HG02943 (cell line): ENCODE measurements around the gene ASH1L.
"Not testable (repeated sequence)": the region's sequence is repeated elsewhere in the genome, so short reads cannot be mapped to it uniquely, and the experiment has no call there.

Source experiments
- ATAC-seq: cut with Tn5 transposase; IDR thresholded peaks from one replicate; pipeline ENCODE4 v1.9.1; 2021; ENCODE audit warnings: mild to moderate bottlenecking, low read depth, moderate library complexity; ENCODE audit not compliant: unreplicated experiment

Gene ASH1L

DNA sequence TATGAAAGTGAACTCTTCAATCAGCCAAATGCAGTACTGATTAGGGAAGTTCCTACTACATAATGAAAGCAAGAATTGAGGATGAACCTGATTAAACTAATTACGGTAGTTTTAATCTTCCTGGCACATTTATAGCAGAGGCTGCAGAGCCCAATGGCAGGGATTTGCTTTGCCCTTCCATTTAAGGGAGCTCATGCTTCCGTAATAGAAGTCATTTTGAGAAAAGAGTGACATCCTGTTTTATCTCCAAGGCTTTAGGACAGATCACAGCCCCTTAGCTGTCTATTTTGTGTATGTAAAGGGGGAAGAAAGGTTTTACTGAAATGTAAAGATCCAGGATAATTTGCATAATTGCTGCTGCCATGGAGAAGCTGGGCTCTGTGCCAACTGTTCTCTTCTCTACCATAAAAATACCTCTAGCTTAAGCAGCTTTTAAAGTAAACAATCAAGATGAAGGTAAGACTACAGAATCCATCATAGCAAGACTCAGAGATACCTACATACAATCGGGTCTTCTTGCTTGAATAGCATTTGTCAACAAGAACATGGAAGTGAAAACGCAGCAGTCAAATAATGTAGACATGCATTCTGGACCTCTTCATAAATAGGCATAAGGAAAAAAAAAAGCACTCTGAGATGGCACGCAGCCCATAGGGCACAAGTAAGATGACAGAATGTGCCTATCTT is 62.5 kb downstream of the ASH1L start:
- ATAC-seq, result no peak

GRCh38 chr1:155499263-155499662 is 63.3 kb downstream of the ASH1L start:
- ATAC-seq, result no peak

DNA sequence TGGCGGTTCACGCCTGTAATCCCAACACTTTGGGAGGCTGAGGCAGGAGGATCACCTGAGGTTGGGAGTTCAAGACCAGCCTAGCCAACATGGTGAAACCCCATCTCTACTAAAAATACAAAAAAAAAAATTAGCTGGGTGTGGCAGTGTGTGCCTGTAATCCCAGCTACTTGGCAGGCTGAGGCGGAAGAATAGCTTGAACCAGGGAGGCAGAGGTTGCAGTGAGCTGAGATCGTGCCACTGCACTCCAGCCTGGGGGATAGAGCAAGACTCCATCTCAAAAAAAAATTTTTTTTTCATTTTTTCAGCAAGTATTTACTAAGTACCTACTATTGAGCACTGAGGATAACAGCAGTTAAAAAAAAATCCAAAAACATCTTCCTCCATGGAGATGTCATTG is 69.0 kb downstream of the ASH1L start:
- ATAC-seq, result not testable (repeated sequence)

DNA sequence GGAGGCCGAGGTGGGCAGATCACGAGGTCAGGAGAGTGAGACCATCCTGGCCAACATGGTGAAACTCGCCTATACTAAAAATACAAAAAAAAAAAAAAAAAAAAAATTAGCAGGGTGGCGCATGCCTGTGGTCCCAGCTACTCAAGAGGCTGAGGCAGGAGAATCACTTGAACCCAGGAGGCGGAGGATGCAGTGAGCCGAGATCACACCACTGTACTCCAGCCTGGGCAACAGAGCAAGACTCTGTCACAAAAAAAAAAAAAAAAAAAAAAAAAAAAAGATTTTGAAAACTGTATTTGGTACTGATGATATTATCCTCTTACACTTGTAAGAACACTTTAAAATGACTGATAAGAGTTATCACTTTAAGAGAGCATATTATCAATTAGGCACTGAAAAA is 74.2 kb downstream of the ASH1L start:
- not testable (repeated sequence) for ATAC-seq

DNA sequence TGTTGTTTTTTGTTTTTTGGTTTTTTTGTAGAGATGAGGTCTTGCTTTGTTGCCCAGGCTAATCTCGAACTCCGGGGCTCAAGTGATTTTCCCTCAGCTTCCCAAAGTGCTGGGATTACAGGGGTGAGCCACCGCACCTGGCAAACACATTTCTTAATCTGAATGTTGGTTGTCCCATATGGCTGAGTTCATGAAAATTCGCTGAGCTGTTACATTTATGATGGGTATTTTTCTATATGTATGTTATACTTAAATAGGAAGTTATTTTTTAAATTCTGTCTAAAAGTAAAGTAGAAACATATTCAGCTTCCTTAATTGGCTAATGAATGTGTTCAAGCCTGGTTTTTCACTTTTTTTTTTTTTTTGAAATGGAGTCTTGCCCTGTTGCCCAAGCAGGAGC is 75.1 kb downstream of the ASH1L start:
- ATAC-seq, result no peak

DNA sequence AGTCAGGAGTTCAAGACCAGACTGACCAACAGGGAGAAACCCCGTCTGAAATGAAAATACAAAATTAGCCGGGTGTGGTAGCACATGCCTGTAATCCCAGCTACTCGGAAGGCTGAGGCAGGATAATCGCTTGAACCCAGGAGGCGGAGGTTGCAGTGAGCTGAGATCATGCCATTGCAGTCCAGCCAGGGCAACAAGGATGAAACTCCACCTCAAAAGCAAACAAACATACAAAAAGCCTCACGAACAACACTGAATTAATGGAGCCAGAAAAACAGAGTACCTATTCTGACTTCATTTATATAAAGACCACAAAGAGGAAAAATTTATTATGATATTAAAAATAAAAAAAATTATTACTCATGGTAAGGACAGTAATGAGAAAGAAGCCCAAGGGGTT is 75.7 kb downstream of the ASH1L start:
- ATAC-seq, result not testable (repeated sequence)

- ATAC-seq, result no peak
These were observed 76.7 kb downstream of the ASH1L start for GRCh38 chr1:155485945-155486344.

- ATAC-seq, result no peak
These were observed 77.4 kb downstream of the ASH1L start for GRCh38 chr1:155485222-155485621.

- no peak for ATAC-seq
These were observed 80.8 kb downstream of the ASH1L start for GRCh38 chr1:155481741-155482241.

- no peak for ATAC-seq
These were observed 83.4 kb downstream of the ASH1L start for GRCh38 chr1:155479205-155479604.

- ATAC-seq, result no peak
These were observed 84.2 kb downstream of the ASH1L start for GRCh38 chr1:155478270-155478852.

DNA sequence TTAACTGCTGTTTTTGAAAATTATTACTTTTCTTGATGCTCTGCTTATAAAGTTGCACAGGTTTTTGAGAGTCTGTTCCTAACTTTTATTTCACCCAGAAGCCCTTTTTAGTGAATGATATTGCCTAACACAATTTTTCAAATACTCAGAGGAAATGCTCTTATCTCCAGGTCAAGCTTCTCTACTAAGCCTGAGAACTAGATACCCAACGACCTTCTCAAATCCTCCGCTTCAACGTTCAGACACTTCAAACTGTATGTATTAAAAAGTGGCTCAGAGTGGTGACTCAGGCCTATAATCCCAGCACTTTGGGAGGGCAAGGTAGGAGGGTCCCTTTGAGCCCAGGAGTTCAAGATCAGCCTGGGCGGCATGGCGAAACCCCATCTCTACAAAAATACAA is 88.5 kb downstream of the ASH1L start:
- ATAC-seq, result no peak

DNA sequence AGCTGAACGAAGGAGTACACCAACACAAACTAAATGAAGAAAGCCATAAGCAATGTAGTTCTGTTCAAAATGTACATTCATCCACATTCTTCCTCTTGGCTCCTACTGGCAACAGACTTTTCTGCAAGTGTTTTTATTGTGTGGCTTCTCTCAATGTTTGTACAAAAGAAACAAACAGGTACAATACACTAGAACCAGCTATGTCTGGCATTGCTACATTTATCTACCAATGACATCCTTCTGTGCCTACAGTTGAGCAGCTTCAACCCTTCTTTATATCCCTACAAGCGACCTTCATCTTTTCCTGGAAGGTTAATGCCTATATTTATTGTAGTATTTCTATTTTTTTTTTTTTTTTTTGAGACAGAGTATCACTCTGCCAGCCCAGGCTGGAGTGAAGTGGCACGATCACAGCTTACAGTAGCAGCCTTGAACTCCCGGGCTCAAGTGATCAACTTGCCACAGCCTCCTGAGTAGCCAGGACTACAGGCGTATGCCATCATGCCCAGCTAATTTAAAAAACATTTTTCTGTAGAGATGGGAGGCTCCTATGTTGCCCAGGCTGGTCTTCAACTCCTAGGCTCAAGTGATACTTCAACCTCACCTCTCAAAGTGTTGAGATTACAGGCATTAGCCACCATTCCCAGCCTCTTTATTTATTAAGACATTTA is 89.3 kb downstream of the ASH1L start:
- ATAC-seq, result no peak

DNA sequence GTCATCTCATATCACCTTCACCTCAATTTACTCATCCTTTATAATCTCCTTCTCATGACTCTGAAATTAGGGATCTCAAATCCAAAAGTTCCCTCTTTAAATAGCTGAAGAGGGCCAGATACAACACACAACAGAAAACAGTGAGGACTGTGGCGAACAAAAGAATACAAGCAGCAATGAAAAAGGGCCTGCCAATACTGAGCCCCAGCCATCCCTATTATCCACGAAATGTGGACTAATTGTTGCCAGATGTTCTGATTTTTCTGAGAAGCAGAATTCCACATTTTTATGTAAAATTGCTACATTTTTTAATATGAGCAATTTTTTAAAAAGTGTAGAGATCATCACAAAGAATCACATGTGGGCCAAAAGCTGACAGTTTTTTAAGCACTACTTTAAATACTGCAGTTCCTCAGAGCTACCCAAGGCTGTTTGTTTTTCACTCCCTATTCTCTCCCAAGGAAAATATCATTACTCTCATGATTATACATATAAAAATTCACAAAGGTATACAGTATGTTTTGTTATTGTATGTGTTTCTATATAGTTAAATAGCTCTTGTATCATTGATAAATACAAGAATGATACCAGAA is 90.0 kb downstream of the ASH1L start:
- no peak for ATAC-seq

- ATAC-seq, result no peak
These were observed 90.7 kb downstream of the ASH1L start for GRCh38 chr1:155471891-155472290.

- ATAC-seq, result no peak
These were observed 91.6 kb downstream of the ASH1L start for GRCh38 chr1:155471026-155471425.

DNA sequence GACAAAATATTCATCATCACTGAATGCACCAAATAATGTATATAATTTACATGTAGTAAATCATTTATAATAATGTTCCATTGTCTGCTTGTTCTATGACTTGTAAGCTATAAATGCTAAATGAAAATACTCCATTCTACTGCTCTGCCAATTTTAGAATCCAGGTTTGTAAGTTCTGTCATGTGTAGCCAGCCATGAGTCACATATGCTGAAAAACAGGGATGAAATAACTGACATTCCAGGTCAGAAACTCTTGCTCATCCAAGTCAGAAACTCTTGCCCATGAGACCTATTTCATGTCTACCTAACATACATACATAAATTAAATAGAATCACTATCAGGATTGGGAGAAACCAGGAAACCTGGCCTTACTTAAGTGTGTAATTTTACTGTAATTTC is 95.6 kb downstream of the ASH1L start:
- ATAC-seq, result no peak

- no peak for ATAC-seq
These were observed 96.0 kb downstream of the ASH1L start for GRCh38 chr1:155466617-155466972.

DNA sequence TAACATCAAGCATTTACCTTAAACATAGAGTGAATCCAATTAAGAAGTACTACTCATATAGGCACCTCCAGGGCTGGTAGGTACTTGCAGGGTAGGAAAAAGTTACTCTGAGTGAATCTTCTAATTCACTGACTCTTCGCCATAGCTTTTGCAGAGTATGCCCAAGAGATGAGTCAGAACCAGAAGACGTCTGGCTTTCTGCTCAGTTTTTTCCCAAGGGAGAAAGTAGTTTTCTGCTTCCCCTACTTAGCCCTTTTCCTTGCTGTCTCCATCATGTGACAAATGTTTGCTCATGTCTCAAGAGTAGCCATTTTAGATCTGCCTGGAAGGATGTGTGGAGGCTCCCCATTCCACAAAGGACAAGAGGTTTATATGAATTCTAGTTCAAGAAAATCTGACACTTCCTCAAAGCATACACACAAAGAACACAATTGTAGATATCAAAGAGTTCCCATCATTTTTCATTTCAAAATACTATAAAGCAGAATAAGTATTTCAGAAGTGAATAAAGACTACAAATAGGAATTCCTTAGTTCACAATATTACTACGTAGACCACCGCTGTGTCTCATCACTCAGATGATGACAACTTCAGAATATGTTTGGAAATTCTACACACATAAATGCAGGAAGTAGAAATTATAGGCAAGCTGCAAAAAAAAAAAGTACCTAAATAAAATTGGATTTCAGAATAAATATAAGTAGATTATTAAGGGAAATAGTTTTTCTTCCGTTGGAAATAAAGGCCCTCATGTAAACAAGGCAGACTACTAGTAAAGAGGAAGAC is 98.5 kb downstream of the ASH1L start:
- no peak for ATAC-seq

- ATAC-seq, result no peak
These were observed 104.5 kb downstream of the ASH1L start for GRCh38 chr1:155458111-155458510.

GRCh38 chr1:155457266-155457665 is 105.3 kb downstream of the ASH1L start:
- ATAC-seq, result no peak
